ENCODE measurements around the gene MED17. TPM values are rescaled to one million over a fixed set of nuclear protein-coding genes. Genes with fewer than 3 reads are reported as not detected.
"Not testable (repeated sequence)": the region's sequence is repeated elsewhere in the genome, so short reads cannot be mapped to it uniquely, and the experiment has no call there.

MED17 gene
- total and polyA plus RNA-seq, 10 of the 15 experiments (the other 5 are each of a cell fraction or from before 2014, with no cell fraction given): 7.3 to 38.7 (median 28.3) TPM

- Histone ChIP-seq H3K9ac (ENCODE audit: control insufficient read depth, insufficient read depth, low read length) (no peak overlapping the region), H3K4me2 (ENCODE audit: control insufficient read depth, insufficient read depth) (no peak overlapping the region), H3K9me3 (replicated peaks; ENCODE audit: control insufficient read depth, insufficient read depth, low read length) (no peaks in the 10 kb centered on the region), H3K79me2 (ENCODE audit: control insufficient read depth, insufficient read depth, low read length) (no peaks in the 10 kb centered on the region), H3K27me3 (replicated peaks in 1 of 2; ENCODE audit: control insufficient read depth in 2 of 2, insufficient read depth in 2 of 2, low read length in 1 of 2) (no peaks in the 10 kb centered on the region), H4K20me1 (ENCODE audit: control insufficient read depth, insufficient read depth) (no peaks in the 10 kb centered on the region), H3K4me3 (no peak overlapping the region), H3K4me1 (ENCODE audit: control insufficient read depth, insufficient read depth, low read length) (peaks cover 3% of the 10 kb centered on the region; the same call in 1 of the 2 replicates), H3K27ac (ENCODE audit: control insufficient read depth, insufficient read depth) (no peak overlapping the region), H3K36me3 (ENCODE audit: control insufficient read depth in 2 of 2, insufficient read depth in 2 of 2, low read length in 1 of 2) (peaks cover 6 to 7% of the 10 kb centered on the region in 2 experiments; a peak in 3 of 4 replicates), H2AFZ (ENCODE audit: control insufficient read depth, low read depth, low read length) (no peak overlapping the region)
- SMC1A ChIA-PET (ENCODE audit: uncharacterized antibody, unreplicated experiment): no interaction called here
- TF ChIP-seq MYB (IDR thresholded peaks at IDR 0.05; ENCODE audit: borderline replicate concordance, low read depth, low read length) (no peak), ESRRA (IDR thresholded peaks at IDR 0.05; ENCODE audit: low read length) (no peak), STAT3 (IDR thresholded peaks at IDR 0.05; ENCODE audit: low read depth, low read length) (no peak), CREB1 (IDR thresholded peaks at IDR 0.05; ENCODE audit: low read depth) (no peak), FOXK2 (IDR thresholded peaks at IDR 0.05) (no peak), SMAD5 (IDR thresholded peaks at IDR 0.05; ENCODE audit: low read depth) (no peak), PAX8 (IDR thresholded peaks at IDR 0.05) (no peak), SMARCA5 (IDR thresholded peaks at IDR 0.05) (no peak), SREBF1 (IDR thresholded peaks at IDR 0.05; ENCODE audit: low read length) (no peak)
- RAD21 ChIA-PET (ENCODE audit: unreplicated experiment): no interaction called here
- FAIRE-seq (no peak), ATAC-seq (no peak), DNase-seq (ENCODE audit: low read depth, low spot score) (no peak)
- no TSS peak for BruUV-seq (replicated peaks)
- WGBS (ENCODE audit: insufficient coverage, insufficient replicate concordance, low lambda C conversion rate, missing lambda C conversion rate): 97% methylated on average over 36 of the region's 38 CpGs
- intact Hi-C loops (cut with micrococcal nuclease; ENCODE audit: unreplicated experiment): no loop called here
- in situ Hi-C loops (cut with MboI): no loop called here
- CTCF ChIA-PET: no interaction called here
- POLR2A ChIA-PET: interaction anchor here (0.7 to 1.2 kb wide), 2 partner anchors 15 to 18 kb away, joined by 4 to 5 read pairs; no protein-coding TSS in a partner anchor
Measured at GRCh38 chr11:93757924-93758865, 25.9 kb upstream of the MED17 start.

- H3K4me1 ChIP-seq (ENCODE audit: control insufficient read depth, insufficient read depth, low read length); DNase-seq (ENCODE audit: low read depth, low spot score); H3K27ac ChIP-seq (ENCODE audit: control insufficient read depth, insufficient read depth); in situ Hi-C loops (cut with MboI); H3K27me3 ChIP-seq (replicated peaks in 1 of 2; ENCODE audit: control insufficient read depth in 2 of 2, insufficient read depth in 2 of 2, low read length in 1 of 2); H3K9me3 ChIP-seq (replicated peaks; ENCODE audit: control insufficient read depth, insufficient read depth, low read length); BruUV-seq (replicated peaks); H2AFZ ChIP-seq (ENCODE audit: control insufficient read depth, low read depth, low read length); CTCF ChIA-PET; FAIRE-seq; H3K4me2 ChIP-seq (ENCODE audit: control insufficient read depth, insufficient read depth); H4K20me1 ChIP-seq (ENCODE audit: control insufficient read depth, insufficient read depth); RAD21 ChIA-PET (ENCODE audit: unreplicated experiment); ATAC-seq; H3K9ac ChIP-seq (ENCODE audit: control insufficient read depth, insufficient read depth, low read length); H3K79me2 ChIP-seq (ENCODE audit: control insufficient read depth, insufficient read depth, low read length); intact Hi-C loops (cut with micrococcal nuclease; ENCODE audit: unreplicated experiment); H3K4me3 ChIP-seq; H3K36me3 ChIP-seq (ENCODE audit: control insufficient read depth in 2 of 2, insufficient read depth in 2 of 2, low read length in 1 of 2): not testable (repeated sequence)
- WGBS (ENCODE audit: insufficient coverage, insufficient replicate concordance, low lambda C conversion rate, missing lambda C conversion rate): 86% methylated on average over 4 of the region's 4 CpGs
- POLR2A ChIA-PET: interaction anchor here (1.2 kb wide), 1 partner anchor 19 kb away, joined by 5 read pairs; no protein-coding TSS in a partner anchor
- SMC1A ChIA-PET (ENCODE audit: uncharacterized antibody, unreplicated experiment): interaction anchor here (1.1 to 1.9 kb wide), 2 partner anchors 8 to 25 kb away, joined by 4 to 8 read pairs; partner anchors contain the start of gene MED17
Measured at GRCh38 chr11:93759123-93759522, 25.0 kb upstream of the MED17 start.

Measured in GM12878 (cell line).